H1 (cell line): ENCODE measurements around the gene CACNA2D4. TPM values are rescaled to one million over a fixed set of nuclear protein-coding genes. Genes with fewer than 3 reads are reported as not detected.

ENCODE experiments used
- CTCF ChIA-PET: fragments of 300-600 bp; sonication (Branson Sonifier 250); formaldehyde crosslinking; loops from one replicate; lab custom pipeline; 2021; ENCODE audit not compliant: partially characterized antibody; lab: Charles Lee
- POLR2A ChIA-PET: fragments of 300-600 bp; sonication (Branson Sonifier 250); formaldehyde crosslinking; loops from one replicate; lab custom pipeline; 2021; ENCODE audit warnings: inconsistent platforms; ENCODE audit not compliant: partially characterized antibody; lab: Charles Lee
- DNase-seq, 2 experiments: peaks; one replicate each; pipeline versions ENCODE4 v3.0.0 to v3.0.0-alpha.2; 2010 to 2022; ENCODE audit warnings: low spot score in 2 of 2, low read depth in 1 of 2, mixed read lengths in 1 of 2
- FAIRE-seq: peaks from 2 replicates; lab custom pipeline; 2011; peaks lifted over from hg19 to GRCh38; lab: Jason Lieb, UNC
- H2AFZ ChIP-seq: 2 replicates; pipeline ENCODE4 v1.8.1; 2012; ENCODE audit warnings: low read length, inconsistent platforms
- H2AK5ac ChIP-seq: 2 replicates; pipeline ENCODE4 v1.6.1; 2013; ENCODE audit warnings: low read depth, low read length
- H2BK120ac ChIP-seq: replicated peaks from 2 replicates; pipeline ENCODE3; 2013; ENCODE audit warnings: low read depth, low read length, inconsistent platforms
- H2BK12ac ChIP-seq: 2 replicates; pipeline ENCODE4 v1.6.1; 2013; ENCODE audit warnings: low read depth, low read length
- H2BK15ac ChIP-seq: 2 replicates; pipeline ENCODE4 v1.6.1; 2013; ENCODE audit warnings: low read length
- H2BK20ac ChIP-seq: 2 replicates; pipeline ENCODE4 v1.6.1; 2013; ENCODE audit warnings: low read length
- H2BK5ac ChIP-seq: 2 replicates; pipeline ENCODE4 v1.6.1; 2013; ENCODE audit warnings: low read depth, low read length
- H3K14ac ChIP-seq: 2 replicates; pipeline ENCODE4 v1.6.1; 2013; ENCODE audit warnings: inconsistent platforms; ENCODE audit not compliant: insufficient read length
- H3K18ac ChIP-seq: 2 replicates; pipeline ENCODE4 v1.6.1; 2013; ENCODE audit warnings: low read length; ENCODE audit errors: extremely low read depth
- H3K23ac ChIP-seq: 2 replicates; pipeline ENCODE4 v1.6.1; 2013; ENCODE audit warnings: inconsistent platforms; ENCODE audit not compliant: insufficient read length
- H3K23me2 ChIP-seq: 2 replicates; pipeline ENCODE4 v1.6.1; 2013; ENCODE audit warnings: low read depth, low read length
- H3K27ac ChIP-seq: 2 replicates; pipeline ENCODE4 v1.6.1; 2011; ENCODE audit warnings: low read depth, low read length, inconsistent platforms
- H3K27me3 ChIP-seq, 4 experiments: replicated peaks in 1 of 4; 1 replicate in 1 of 4; 2 replicates in 3 of 4; pipeline versions ENCODE4 v1.6.1 to v1.8.1; 2011 to 2013; ENCODE audit warnings: low read length in 3 of 4, mild to moderate bottlenecking in 3 of 4, inconsistent platforms in 2 of 4, mixed read lengths in 2 of 4, moderate library complexity in 1 of 4; ENCODE audit not compliant: control insufficient read depth in 3 of 4, insufficient read depth in 3 of 4; ENCODE audit errors: extremely low read depth in 1 of 4
- H3K36me3 ChIP-seq, 4 experiments: 2 replicates each; pipeline versions ENCODE4 v1.6.1 to v1.8.1; 2011 to 2013; ENCODE audit warnings: mild to moderate bottlenecking in 4 of 4, low read length in 3 of 4, moderate library complexity in 2 of 4, control low read depth in 1 of 4, inconsistent platforms in 1 of 4; ENCODE audit not compliant: insufficient read depth in 4 of 4, control insufficient read depth in 2 of 4
- H3K4ac ChIP-seq: replicated peaks from 2 replicates; pipeline ENCODE3; 2013; ENCODE audit warnings: low read length, low read depth, mixed read lengths, inconsistent platforms; ENCODE audit not compliant: insufficient read length
- H3K4me1 ChIP-seq, 4 experiments: replicated peaks in 1 of 4; 1 replicate in 1 of 4; 2 replicates in 3 of 4; pipeline versions ENCODE4 v1.6.1 to v1.8.1; 2011 to 2013; ENCODE audit warnings: low read length in 3 of 4, inconsistent platforms in 2 of 4, mixed read lengths in 1 of 4; ENCODE audit not compliant: insufficient read depth in 4 of 4, control insufficient read depth in 3 of 4
- H3K4me2 ChIP-seq, 2 experiments: 2 replicates each; pipeline versions ENCODE4 v1.6.1 to v1.8.1; 2011 to 2013; ENCODE audit warnings: low read depth in 2 of 2, low read length in 2 of 2, control low read depth in 1 of 2, inconsistent platforms in 1 of 2, mild to moderate bottlenecking in 1 of 2; ENCODE audit not compliant: insufficient read depth in 1 of 2
- H3K4me3 ChIP-seq, 4 experiments: fragments of 200-600, 300-600 bp in 1 of 4; sonication (generic), shearing (Covaris generic), sonication (Bioruptor Twin) in 1 of 4; 2 replicates each; pipeline versions ENCODE4 v1.5.1 to v1.8.1; 2011 to 2016; ENCODE audit warnings: low read length in 4 of 4, low read depth in 3 of 4, control low read depth in 2 of 4, inconsistent platforms in 2 of 4, mild to moderate bottlenecking in 2 of 4, mixed read lengths in 1 of 4, moderate library complexity in 1 of 4; ENCODE audit not compliant: insufficient read depth in 2 of 4; ENCODE audit errors: extremely low read depth in 1 of 4
- H3K56ac ChIP-seq: replicated peaks from 2 replicates; pipeline ENCODE3; 2013; ENCODE audit warnings: low read depth, mild to moderate bottlenecking, mixed read lengths, low read length, inconsistent platforms; ENCODE audit not compliant: insufficient read length
- H3K79me1 ChIP-seq: 2 replicates; pipeline ENCODE4 v1.6.1; 2013; ENCODE audit warnings: low read depth, low read length, control low read depth
- H3K79me2 ChIP-seq, 2 experiments: 2 replicates each; pipeline versions ENCODE4 v1.6.1 to v1.8.1; 2012 to 2013; ENCODE audit warnings: low read length in 2 of 2, mild to moderate bottlenecking in 2 of 2, inconsistent platforms in 1 of 2; ENCODE audit not compliant: insufficient read depth in 2 of 2, control insufficient read depth in 1 of 2
- H3K9ac ChIP-seq, 4 experiments: replicated peaks in 1 of 4; 1 replicate in 1 of 4; 2 replicates in 3 of 4; pipeline versions ENCODE4 v1.6.1 to v1.8.1; 2011 to 2013; ENCODE audit warnings: low read depth in 3 of 4, low read length in 3 of 4, control low read depth in 2 of 4, mild to moderate bottlenecking in 2 of 4, moderate library complexity in 2 of 4, inconsistent platforms in 1 of 4; ENCODE audit errors: extremely low read depth in 1 of 4
- H3K9me3 ChIP-seq, 2 experiments: 2 replicates each; pipeline versions ENCODE4 v1.6.1 to v1.8.1; 2012 to 2013; ENCODE audit warnings: mild to moderate bottlenecking in 2 of 2, moderate library complexity in 2 of 2, control low read depth in 1 of 2, inconsistent platforms in 1 of 2, low read depth in 1 of 2, low read length in 1 of 2, mixed read lengths in 1 of 2; ENCODE audit not compliant: insufficient read depth in 2 of 2
- H4K20me1 ChIP-seq, 2 experiments: replicated peaks in 1 of 2; 2 replicates each; pipeline versions ENCODE3 to v1.8.1; 2011 to 2013; ENCODE audit warnings: inconsistent platforms in 2 of 2, low read length in 2 of 2, mild to moderate bottlenecking in 1 of 2; ENCODE audit not compliant: insufficient read depth in 2 of 2, control insufficient read depth in 1 of 2
- H4K5ac ChIP-seq: 2 replicates; pipeline ENCODE4 v1.6.1; 2013; ENCODE audit warnings: low read length, low read depth, mixed read lengths, inconsistent platforms; ENCODE audit not compliant: insufficient read length
- H4K8ac ChIP-seq: 2 replicates; pipeline ENCODE4 v1.8.0; 2013; ENCODE audit warnings: mild to moderate bottlenecking, moderate library complexity, low read length, inconsistent platforms; ENCODE audit not compliant: insufficient read depth; ENCODE audit errors: extremely low read depth
- H4K91ac ChIP-seq: replicated peaks from 2 replicates; pipeline ENCODE3; 2013; ENCODE audit warnings: low read length, mixed read lengths, inconsistent platforms; ENCODE audit not compliant: insufficient read length
- TBP ChIP-seq: IDR thresholded peaks from 2 replicates; pipeline ENCODE4 v1.6.1; 2011; ENCODE audit warnings: low read depth, low read length, improper control_type of control experiment
- WGBS, 2 experiments: shearing (Covaris generic) in 1 of 2; methylation state at CpG; one replicate each; pipeline versions ENCODE4 v1.1.6 to v1.1.7; 2013 to 2015; ENCODE audit warnings: low lambda C conversion rate in 2 of 2, mixed read lengths in 2 of 2, inconsistent platforms in 1 of 2, low coverage in 1 of 2, missing lambda C conversion rate in 1 of 2; ENCODE audit not compliant: insufficient replicate concordance in 2 of 2, insufficient coverage in 1 of 2, insufficient read length in 1 of 2; ENCODE audit errors: extremely low coverage in 1 of 2, missing lambda C conversion rate in 1 of 2; 5-methylcytosine and 5-hydroxymethylcytosine counted together
- polyA plus RNA-seq, 7 experiments: library from polyadenylated mRNA; depleted of rRNA in 3 of 7; stranded (reverse) in 5 of 7; unstranded in 2 of 7; fragments of >200 nt in 5 of 7; fragments of 200-250 nt in 2 of 7; gene quantifications; 1 replicate in 5 of 7; 2 replicates in 1 of 7; 4 replicates in 1 of 7; pipeline versions ENCODE4 v1.2.1 to v1.2.3, GENCODE V29; 2011 to 2013; ENCODE audit warnings: missing spikeins in 2 of 7, mixed read lengths in 2 of 7
- total RNA-seq: library from RNA; stranded (reverse); fragmentation: NEBNext Ultra II Directional; extraction: Animal tissue kit (Norgen Biotek cat#: 25700); gene quantifications from 2 replicates; pipeline ENCODE4 v1.2.1, GENCODE V29; 2021

The CACNA2D4 gene
- total and polyA plus RNA-seq, 2 of the 8 experiments (the other 6 are each of a cell fraction or from before 2014, with no cell fraction given): 0.44 to 0.88 TPM

GRCh38 chr12:1859643-1860042 is 58.8 kb downstream of the CACNA2D4 start:
- Histone ChIP-seq H2AK5ac (no peak overlapping the region), H3K23me2 (no peaks in the 10 kb centered on the region), H2BK20ac (no peak overlapping the region), H2BK12ac (no peak overlapping the region), H3K4me2 (no peak overlapping the region), H2BK5ac (no peak overlapping the region), H3K9me3 (peaks cover 20 to 28% of the 10 kb centered on the region in 2 experiments), H3K23ac (no peak overlapping the region), H3K18ac (no peak overlapping the region), H3K4me3 (no peak overlapping the region), H2BK120ac (no peak overlapping the region), H3K79me1 (no peaks in the 10 kb centered on the region), H3K79me2 (no peaks in the 10 kb centered on the region), H3K9ac (no peak overlapping the region), H4K5ac (no peak overlapping the region), H3K4ac (no peak overlapping the region), H3K4me1 (no peaks in the 10 kb centered on the region), H3K14ac (no peak overlapping the region), H2AFZ (no peak overlapping the region), H3K27ac (no peak overlapping the region), H3K56ac (no peak overlapping the region), H2BK15ac (no peak overlapping the region), H4K8ac (0 out of 2 replicates have a peak overlapping the region, but pooled peaks have one; percentile 60), H3K36me3 (no peaks in the 10 kb centered on the region), H4K20me1 (no peaks in the 10 kb centered on the region), H4K91ac (no peak overlapping the region), H3K27me3 (no peaks in the 10 kb centered on the region)
- FAIRE-seq (no peak), DNase-seq (no peak)
- ChIA-PET POLR2A (no interaction called here), CTCF (no interaction called here)
- WGBS, 2 experiments: 75% methylated on average over 7 of the region's 7 CpGs; no CpG with 5 or more reads in 1 of the 2 experiments
- TF ChIP-seq TBP: no peak
